Peyer's patch (tissue), 4 donors: ENCODE results near the gene SURF2.

Experiments
- CTCF ChIP-seq, 6 experiments: fragments of 450-650 bp in 4 of 6; fragments of 200-600 bp in 2 of 6; sonication (generic) in 1 of 6; IDR thresholded peaks; one replicate each; pipeline ENCODE4 v1.5.1; 2017 to 2019; ENCODE audit warnings: antibody characterized with exemption in 6 of 6, mild to moderate bottlenecking in 3 of 6, moderate library complexity in 1 of 6
- POLR2A ChIP-seq, 2 donors: fragments of 450-650 bp; IDR thresholded peaks; one replicate each; pipeline ENCODE4 v1.5.1; 2017; ENCODE audit warnings: antibody characterized with exemption in 2 of 2, mild to moderate bottlenecking in 2 of 2, moderate library complexity in 2 of 2

GRCh38 chr9:133307301-133307700, 49.0 kb upstream of the SURF2 start:
- TF ChIP-seq CTCF (IDR thresholded peaks at IDR 0.05) (no peak), POLR2A (IDR thresholded peaks at IDR 0.05) (no peak)
